Astrocyte (in vitro differentiated cells and primary cell): ENCODE results near the gene ICOSLG. TPM values are rescaled to one million over a fixed set of nuclear protein-coding genes. Genes with fewer than 3 reads are reported as not detected.

Source experiments
- DNase-seq: peaks from one replicate; pipeline ENCODE4 v3.0.0-alpha.2; 2010; ENCODE audit warnings: low read depth
- FAIRE-seq: peaks from 2 replicates; lab custom pipeline; 2011; peaks lifted over from hg19 to GRCh38; lab: Jason Lieb, UNC
- H2AFZ ChIP-seq: 2 replicates; pipeline ENCODE4 v1.6.0; 2012; ENCODE audit warnings: low read depth, low read length, inconsistent platforms
- H3K27ac ChIP-seq: 2 replicates; pipeline ENCODE4 v1.5.1; 2011; ENCODE audit warnings: low read depth, low read length, inconsistent platforms
- H3K27me3 ChIP-seq: 2 replicates; pipeline ENCODE4 v1.6.0; 2011; ENCODE audit warnings: low read length, inconsistent platforms; ENCODE audit not compliant: insufficient read depth
- H3K36me3 ChIP-seq: 2 replicates; pipeline ENCODE4 v1.5.1; 2011; ENCODE audit warnings: low read length, inconsistent platforms; ENCODE audit not compliant: insufficient read depth
- H3K4me1 ChIP-seq: 2 replicates; pipeline ENCODE4 v1.5.1; 2011; ENCODE audit warnings: low read length, inconsistent platforms; ENCODE audit not compliant: insufficient read depth
- H3K4me2 ChIP-seq: 2 replicates; pipeline ENCODE4 v1.6.0; 2012; ENCODE audit warnings: low read length, inconsistent platforms
- H3K4me3 ChIP-seq: 2 replicates; pipeline ENCODE4 v1.5.1; 2011; ENCODE audit warnings: low read depth, mild to moderate bottlenecking, low read length, inconsistent platforms; ENCODE audit not compliant: insufficient read depth
- H3K79me2 ChIP-seq: 2 replicates; pipeline ENCODE4 v1.6.0; 2012; ENCODE audit warnings: mild to moderate bottlenecking, low read length, inconsistent platforms; ENCODE audit not compliant: insufficient read depth
- H3K9ac ChIP-seq: 2 replicates; pipeline ENCODE4 v1.6.0; 2012; ENCODE audit warnings: mild to moderate bottlenecking, low read length, inconsistent platforms
- H3K9me3 ChIP-seq: 2 replicates; pipeline ENCODE4 v1.5.1; 2012; ENCODE audit warnings: low read depth, mild to moderate bottlenecking, low read length, inconsistent platforms; ENCODE audit not compliant: insufficient read depth
- H4K20me1 ChIP-seq: 2 replicates; pipeline ENCODE4 v1.6.0; 2012; ENCODE audit warnings: low read length, inconsistent platforms; ENCODE audit not compliant: insufficient read depth
- H3K27ac Mint-ChIP-seq: one replicate; pipeline ENCODE4 v1.8.0; 2021; ENCODE audit warnings: mild to moderate bottlenecking, mixed read lengths; ENCODE audit not compliant: unreplicated experiment
- H3K27me3 Mint-ChIP-seq: one replicate; pipeline ENCODE4 v1.8.0; 2021; ENCODE audit warnings: low read depth, mixed read lengths; ENCODE audit not compliant: unreplicated experiment
- H3K36me3 Mint-ChIP-seq: one replicate; pipeline ENCODE4 v1.8.0; 2021; ENCODE audit warnings: low read depth, mixed read lengths; ENCODE audit not compliant: unreplicated experiment
- H3K4me1 Mint-ChIP-seq: one replicate; pipeline ENCODE4 v1.8.0; 2021; ENCODE audit warnings: low read depth, mixed read lengths; ENCODE audit not compliant: unreplicated experiment
- H3K4me3 Mint-ChIP-seq: one replicate; pipeline ENCODE4 v1.8.0; 2021; ENCODE audit warnings: mild to moderate bottlenecking, moderate library complexity, mixed read lengths; ENCODE audit not compliant: unreplicated experiment
- H3K9me3 Mint-ChIP-seq: one replicate; pipeline ENCODE4 v1.8.0; 2021; ENCODE audit warnings: mild to moderate bottlenecking, mixed read lengths; ENCODE audit not compliant: unreplicated experiment
- EZH2 ChIP-seq: IDR thresholded peaks from 2 replicates; pipeline ENCODE4 v1.6.1; 2012; ENCODE audit warnings: mild to moderate bottlenecking, low read length, inconsistent platforms; ENCODE audit not compliant: insufficient read depth
- total RNA-seq: library from RNA; stranded (reverse); gene quantifications from 2 replicates; pipeline ENCODE4 v1.2.1, GENCODE V29; 2021
- TF ChIP-seq, protein P1 (sequence below): IDR thresholded peaks from 2 replicates; pipeline ENCODE4 v1.5.1; 2011; ENCODE audit warnings: low read depth, mild to moderate bottlenecking, inconsistent platforms, low read length, moderate library complexity; ENCODE audit not compliant: insufficient read depth

The ICOSLG gene
- total RNA-seq, 1 donor from 2014 or later = 4.7 TPM

GRCh38 chr21:44273046-44273445 lies 32.3 kb upstream of the ICOSLG start:
- Mint-ChIP-seq H3K36me3 (no peaks in the 10 kb centered on the region), H3K27ac (no peak overlapping the region), H3K9me3 (no peaks in the 10 kb centered on the region), H3K27me3 (peaks cover 27% of the 10 kb centered on the region), H3K4me3 (no peak overlapping the region), H3K4me1 (no peaks in the 10 kb centered on the region)
- no peaks in the 10 kb centered on the region for H3K79me2 ChIP-seq
- H3K27me3 ChIP-seq = peaks cover 2% of the 10 kb centered on the region
- no peak for FAIRE-seq
- H3K27ac ChIP-seq = no peak overlapping the region
- no peaks in the 10 kb centered on the region for H3K36me3 ChIP-seq
- H3K9me3 ChIP-seq = no peaks in the 10 kb centered on the region
- H3K4me1 ChIP-seq = no peaks in the 10 kb centered on the region
- H3K9ac ChIP-seq = no peak overlapping the region
- DNase-seq = no peak
- H3K4me2 ChIP-seq = no peak overlapping the region
- no peak overlapping the region for H3K4me3 ChIP-seq
- H4K20me1 ChIP-seq = no peaks in the 10 kb centered on the region
- no peak for TF ChIP-seq EZH2
- TF ChIP-seq, protein P1, sequence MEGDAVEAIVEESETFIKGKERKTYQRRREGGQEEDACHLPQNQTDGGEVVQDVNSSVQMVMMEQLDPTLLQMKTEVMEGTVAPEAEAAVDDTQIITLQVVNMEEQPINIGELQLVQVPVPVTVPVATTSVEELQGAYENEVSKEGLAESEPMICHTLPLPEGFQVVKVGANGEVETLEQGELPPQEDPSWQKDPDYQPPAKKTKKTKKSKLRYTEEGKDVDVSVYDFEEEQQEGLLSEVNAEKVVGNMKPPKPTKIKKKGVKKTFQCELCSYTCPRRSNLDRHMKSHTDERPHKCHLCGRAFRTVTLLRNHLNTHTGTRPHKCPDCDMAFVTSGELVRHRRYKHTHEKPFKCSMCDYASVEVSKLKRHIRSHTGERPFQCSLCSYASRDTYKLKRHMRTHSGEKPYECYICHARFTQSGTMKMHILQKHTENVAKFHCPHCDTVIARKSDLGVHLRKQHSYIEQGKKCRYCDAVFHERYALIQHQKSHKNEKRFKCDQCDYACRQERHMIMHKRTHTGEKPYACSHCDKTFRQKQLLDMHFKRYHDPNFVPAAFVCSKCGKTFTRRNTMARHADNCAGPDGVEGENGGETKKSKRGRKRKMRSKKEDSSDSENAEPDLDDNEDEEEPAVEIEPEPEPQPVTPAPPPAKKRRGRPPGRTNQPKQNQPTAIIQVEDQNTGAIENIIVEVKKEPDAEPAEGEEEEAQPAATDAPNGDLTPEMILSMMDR = no peak
- no peak overlapping the region for H2AFZ ChIP-seq

- TF ChIP-seq, protein P1 = no peak
- no peak for TF ChIP-seq EZH2
- no peak for DNase-seq
- Mint-ChIP-seq H3K27me3 (peaks cover 29% of the 10 kb centered on the region), H3K36me3 (no peaks in the 10 kb centered on the region), H3K4me3 (no peak overlapping the region), H3K9me3 (no peaks in the 10 kb centered on the region), H3K27ac (no peak overlapping the region), H3K4me1 (no peaks in the 10 kb centered on the region)
- Histone ChIP-seq H3K9me3 (no peaks in the 10 kb centered on the region), H3K36me3 (no peaks in the 10 kb centered on the region), H4K20me1 (no peaks in the 10 kb centered on the region), H3K27ac (no peak overlapping the region), H3K79me2 (no peaks in the 10 kb centered on the region), H2AFZ (no peak overlapping the region), H3K4me3 (no peak overlapping the region), H3K4me1 (no peaks in the 10 kb centered on the region), H3K9ac (no peak overlapping the region), H3K4me2 (no peak overlapping the region), H3K27me3 (no peaks in the 10 kb centered on the region)
- FAIRE-seq = no peak
Measured at GRCh38 chr21:44272284-44272858, 31.6 kb upstream of the ICOSLG start.

GRCh38 chr21:44271558-44272283 lies 31.0 kb upstream of the ICOSLG start:
- FAIRE-seq = no peak

More at GRCh38 chr21:44271558-44272283, 31.0 kb upstream of the ICOSLG start:
- Histone ChIP-seq H3K9me3 (no peaks in the 10 kb centered on the region), H3K27me3 (no peaks in the 10 kb centered on the region), H3K9ac (no peak overlapping the region), H2AFZ (no peak overlapping the region), H4K20me1 (no peaks in the 10 kb centered on the region), H3K4me3 (no peak overlapping the region), H3K79me2 (no peaks in the 10 kb centered on the region), H3K4me1 (no peaks in the 10 kb centered on the region), H3K36me3 (no peaks in the 10 kb centered on the region), H3K4me2 (no peak overlapping the region), H3K27ac (no peak overlapping the region)
- no peaks in the 10 kb centered on the region for H3K36me3 Mint-ChIP-seq
- no peaks in the 10 kb centered on the region for H3K4me1 Mint-ChIP-seq
- no peak overlapping the region for H3K4me3 Mint-ChIP-seq
- peaks cover 30% of the 10 kb centered on the region for H3K27me3 Mint-ChIP-seq
- DNase-seq = no peak
- no peak overlapping the region for H3K27ac Mint-ChIP-seq
- H3K9me3 Mint-ChIP-seq = no peaks in the 10 kb centered on the region
- TF ChIP-seq, protein P1 = no peak
- no peak for TF ChIP-seq EZH2
